NCI-H2107 (cell line): ENCODE data around the gene TEX53.

Source experiments
- DNase-seq: peaks from one replicate; lab custom pipeline; 2025; lab: John Stamatoyannopoulos, UW

The TEX53 gene

GRCh38 chr9:114680259-114681001 is 22.8 kb upstream of the TEX53 start:
- DNase-seq = no peak

- DNase-seq = no peak
Measured at GRCh38 chr9:114678795-114679194, 21.2 kb upstream of the TEX53 start.

- DNase-seq = no peak
Measured at GRCh38 chr9:114678130-114678529, 20.5 kb upstream of the TEX53 start.

GRCh38 chr9:114677418-114677817 is 19.8 kb upstream of the TEX53 start:
- DNase-seq = peak; percentile 64

- DNase-seq = no peak
Measured at GRCh38 chr9:114676901-114677300, 19.3 kb upstream of the TEX53 start.

GRCh38 chr9:114674798-114675540 is 17.4 kb upstream of the TEX53 start:
- no peak for DNase-seq

GRCh38 chr9:114674076-114674797 is 16.6 kb upstream of the TEX53 start:
- no peak for DNase-seq

GRCh38 chr9:114671605-114672004 is 14.0 kb upstream of the TEX53 start:
- no peak for DNase-seq

GRCh38 chr9:114669961-114670360 is 12.4 kb upstream of the TEX53 start:
- DNase-seq = no peak

- no peak for DNase-seq
Measured at GRCh38 chr9:114668146-114668545, 10.5 kb upstream of the TEX53 start.

GRCh38 chr9:114666851-114667250 is 9.2 kb upstream of the TEX53 start:
- DNase-seq = no peak

- no peak for DNase-seq
Measured at GRCh38 chr9:114666401-114666800, 8.8 kb upstream of the TEX53 start.

GRCh38 chr9:114664181-114664580 is 6.6 kb upstream of the TEX53 start:
- DNase-seq = no peak

GRCh38 chr9:114662081-114662989 is 4.7 kb upstream of the TEX53 start:
- DNase-seq = no peak

- DNase-seq = no peak
Measured at GRCh38 chr9:114656301-114656700, 1.3 kb downstream of the TEX53 start.

- no peak for DNase-seq
Measured at GRCh38 chr9:114655689-114656088, 1.9 kb downstream of the TEX53 start.

- DNase-seq = peak; percentile 61
Measured at GRCh38 chr9:114653556-114654159, 3.9 kb downstream of the TEX53 start.

- DNase-seq = no peak
Measured at GRCh38 chr9:114652776-114653555, 4.6 kb downstream of the TEX53 start.

GRCh38 chr9:114643896-114644295 is 13.7 kb downstream of the TEX53 start:
- DNase-seq = no peak

GRCh38 chr9:114643001-114643400 is 14.6 kb downstream of the TEX53 start:
- no peak for DNase-seq

GRCh38 chr9:114641967-114642366 is 15.6 kb downstream of the TEX53 start:
- DNase-seq = no peak
